KOPT-K1 (cell line): Measurements from ENCODE around the gene ADAM8.

Experiments used
- H3K27ac ChIP-seq: fragments of 200-600 bp; sonication (generic); 2 replicates; pipeline ENCODE4 v1.5.1; 2016; ENCODE audit warnings: antibody characterized with exemption, mild to moderate bottlenecking, low read depth, low read length; ENCODE audit not compliant: poor library complexity, severe bottlenecking
- H3K36me3 ChIP-seq: fragments of 200-600 bp; sonication (generic); 2 replicates; pipeline ENCODE4 v1.5.1; 2017; ENCODE audit warnings: antibody characterized with exemption, mild to moderate bottlenecking, low read length, moderate library complexity; ENCODE audit not compliant: insufficient read depth
- H3K9me3 ChIP-seq: fragments of 200-600 bp; sonication (generic); 2 replicates; pipeline ENCODE4 v1.5.1; 2017; ENCODE audit warnings: antibody characterized with exemption, low read length, mild to moderate bottlenecking; ENCODE audit not compliant: insufficient read depth, poor library complexity, severe bottlenecking

The ADAM8 gene

GRCh38 chr10:133280391-133281059 is 3.9 kb upstream of the ADAM8 start:
- H3K36me3 ChIP-seq: peaks cover 75% of the 10 kb centered on the region
- H3K27ac ChIP-seq: no peak overlapping the region
- no peaks in the 10 kb centered on the region for H3K9me3 ChIP-seq

- no peaks in the 10 kb centered on the region for H3K9me3 ChIP-seq
- H3K36me3 ChIP-seq: peaks cover 65% of the 10 kb centered on the region
- H3K27ac ChIP-seq: no peak overlapping the region
Observed at GRCh38 chr10:133279326-133280226, 2.9 kb upstream of the ADAM8 start.

GRCh38 chr10:133278577-133279265 is 2.1 kb upstream of the ADAM8 start:
- peaks cover 57% of the 10 kb centered on the region for H3K36me3 ChIP-seq
- H3K9me3 ChIP-seq: no peaks in the 10 kb centered on the region
- H3K27ac ChIP-seq: no peak overlapping the region

GRCh38 chr10:133277993-133278576 is 1.4 kb upstream of the ADAM8 start:
- Histone ChIP-seq H3K36me3 (peaks cover 50% of the 10 kb centered on the region; the same call in 1 of the 2 replicates), H3K9me3 (no peaks in the 10 kb centered on the region), H3K27ac (no peak overlapping the region)

GRCh38 chr10:133277277-133277992 is 767 bp upstream of the ADAM8 start:
- no peaks in the 10 kb centered on the region for H3K9me3 ChIP-seq
- H3K27ac ChIP-seq: no peak overlapping the region
- peaks cover 44% of the 10 kb centered on the region; the same call in 1 of the 2 replicates for H3K36me3 ChIP-seq

- H3K9me3 ChIP-seq: no peaks in the 10 kb centered on the region
- no peak overlapping the region for H3K27ac ChIP-seq
- H3K36me3 ChIP-seq: peaks cover 31% of the 10 kb centered on the region; the same call in 1 of the 2 replicates
Observed at GRCh38 chr10:133276100-133276434, 601 bp downstream of the ADAM8 start.

GRCh38 chr10:133275684-133276092 is 980 bp downstream of the ADAM8 start:
- Histone ChIP-seq H3K36me3 (peaks cover 27% of the 10 kb centered on the region; the same call in 1 of the 2 replicates), H3K27ac (no peak overlapping the region)

GRCh38 chr10:133274751-133275683 is 1.7 kb downstream of the ADAM8 start:
- no peaks in the 10 kb centered on the region for H3K9me3 ChIP-seq
- H3K36me3 ChIP-seq: peaks cover 20% of the 10 kb centered on the region; the same call in 1 of the 2 replicates
- no peak overlapping the region for H3K27ac ChIP-seq

More at GRCh38 chr10:133275684-133276092, 980 bp downstream of the ADAM8 start:
- H3K9me3 ChIP-seq: no peaks in the 10 kb centered on the region

GRCh38 chr10:133273534-133274143 is 3.0 kb downstream of the ADAM8 start:
- no peak overlapping the region for H3K27ac ChIP-seq
- peaks cover 7% of the 10 kb centered on the region; the same call in 1 of the 2 replicates for H3K36me3 ChIP-seq
- H3K9me3 ChIP-seq: no peaks in the 10 kb centered on the region

GRCh38 chr10:133272964-133273420 is 3.7 kb downstream of the ADAM8 start:
- no peak overlapping the region for H3K27ac ChIP-seq
- no peaks in the 10 kb centered on the region for H3K9me3 ChIP-seq
- H3K36me3 ChIP-seq: 0 out of 2 replicates have a peak, but pooled peaks cover under 1% of the 10 kb centered on the region

- H3K9me3 ChIP-seq: no peaks in the 10 kb centered on the region
- H3K27ac ChIP-seq: no peak overlapping the region
- no peaks in the 10 kb centered on the region for H3K36me3 ChIP-seq
Observed at GRCh38 chr10:133272301-133272963, 4.2 kb downstream of the ADAM8 start.

- Histone ChIP-seq H3K9me3 (no peaks in the 10 kb centered on the region), H3K36me3 (no peaks in the 10 kb centered on the region), H3K27ac (no peak overlapping the region)
Observed at GRCh38 chr10:133271521-133272300, 5.0 kb downstream of the ADAM8 start.
